Mammary epithelial cell (primary cell): ENCODE measurements around the gene ZHX3.

ENCODE experiments used
- CTCF ChIP-seq, 2 donors: IDR thresholded peaks in 1 of 2; conservative IDR thresholded peaks in 1 of 2; 2 replicates each; pipeline ENCODE4 v1.5.1; 2011 to 2012; ENCODE audit warnings: inconsistent platforms in 2 of 2, low read length in 2 of 2, mild to moderate bottlenecking in 2 of 2, control low read depth in 1 of 2, low read depth in 1 of 2; ENCODE audit not compliant: insufficient read depth in 1 of 2; ENCODE audit errors: extremely low read depth in 1 of 2
- EZH2 ChIP-seq: IDR thresholded peaks from 2 replicates; pipeline ENCODE4 v1.6.1; 2012; ENCODE audit warnings: low read length, inconsistent platforms, borderline replicate concordance

DNA sequence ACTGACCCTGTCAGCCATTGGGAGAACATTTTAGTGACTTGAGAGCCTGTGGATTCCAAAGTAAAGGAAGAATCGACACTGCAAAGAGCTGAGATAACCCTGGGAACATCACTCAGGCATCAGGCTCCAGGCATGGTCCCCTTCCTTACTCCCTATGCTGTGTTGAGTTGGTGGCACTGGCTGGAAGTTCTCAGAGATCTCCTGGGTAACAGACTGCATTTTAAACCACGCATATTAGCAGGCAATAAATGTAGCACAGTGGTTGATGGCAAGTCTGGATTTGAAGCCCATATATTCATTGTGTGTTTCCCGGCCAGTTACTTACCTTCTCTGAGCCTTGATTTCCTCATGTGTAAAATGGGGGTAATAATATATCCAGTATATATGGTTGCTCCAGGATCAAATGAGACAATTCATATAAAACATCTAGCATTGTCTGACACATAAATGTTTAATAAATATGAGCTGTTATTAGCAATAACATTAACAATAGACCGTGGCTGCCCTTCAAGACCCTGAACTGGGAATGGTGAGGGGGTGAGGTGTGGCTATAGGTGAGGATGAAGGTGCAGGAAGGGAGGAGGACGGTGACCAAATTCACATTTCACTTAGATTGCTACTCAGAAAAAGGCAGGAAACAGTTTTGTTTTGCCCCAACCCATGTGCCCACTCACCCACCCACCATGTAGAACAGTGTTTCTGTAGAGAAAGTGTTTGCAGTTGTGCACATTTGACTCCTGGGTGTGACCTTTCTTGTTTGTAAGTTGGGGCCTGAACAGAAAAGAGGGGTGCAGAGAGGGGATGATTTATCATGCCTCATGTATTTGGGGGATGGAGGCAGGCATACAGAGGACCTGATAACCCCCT lies 178.1 kb downstream of the ZHX3 start:
- TF ChIP-seq CTCF (conservative IDR thresholded peaks at IDR 0.05 in 1 of 2, IDR thresholded peaks at IDR 0.05 in 1 of 2; ENCODE audit: extremely low read depth in 1 of 2, insufficient read depth in 1 of 2, low read depth in 1 of 2, low read length in 2 of 2) = no peak
- TF ChIP-seq EZH2 = no peak
